Fibroblast of mammary gland (primary cell): Measurements from ENCODE around the gene KCNJ5.

ENCODE experiments used
- DNase-seq: peaks from one replicate; pipeline ENCODE4 v3.0.0-alpha.2; 2010; ENCODE audit warnings: low read depth
- H3K4me3 ChIP-seq: 2 replicates; pipeline ENCODE4 v1.5.1; 2011; ENCODE audit warnings: low read depth, mild to moderate bottlenecking, low read length, moderate library complexity; ENCODE audit not compliant: control insufficient read depth
- CTCF ChIP-seq: conservative IDR thresholded peaks from 2 replicates; pipeline ENCODE4 v1.5.1; 2011; ENCODE audit warnings: low read depth, low read length, inconsistent platforms; ENCODE audit not compliant: control insufficient read depth, insufficient read depth

KCNJ5 gene

GRCh38 chr11:128888034-128888985, 2.8 kb upstream of the KCNJ5 start:
- H3K4me3 ChIP-seq, result no peak overlapping the region
- no peak for TF ChIP-seq CTCF
- DNase-seq, result no peak

- TF ChIP-seq CTCF, result no peak
- no peak overlapping the region for H3K4me3 ChIP-seq
- no peak for DNase-seq
Observed at GRCh38 chr11:128889657-128890213, 1.4 kb upstream of the KCNJ5 start.

DNA sequence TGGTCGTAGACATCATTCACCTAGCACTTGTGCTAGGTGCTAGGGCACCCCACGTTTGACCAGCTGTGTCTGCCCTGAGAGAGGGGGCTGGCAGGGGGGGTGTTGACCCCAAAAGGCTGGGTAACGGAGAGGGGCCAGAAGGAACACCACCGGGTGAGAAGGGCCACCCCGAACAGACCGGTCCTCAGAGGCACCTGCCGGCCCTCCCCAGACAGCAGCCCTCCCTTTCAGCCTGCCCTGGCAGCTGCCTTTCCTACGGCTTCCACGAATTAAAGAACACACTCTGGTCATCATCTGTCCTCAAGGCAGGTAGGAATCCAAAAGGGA, 977 bp upstream of the KCNJ5 start:
- no peak overlapping the region for H3K4me3 ChIP-seq
- TF ChIP-seq CTCF, result no peak
- no peak for DNase-seq

- H3K4me3 ChIP-seq, result no peak overlapping the region
- no peak for TF ChIP-seq CTCF
- no peak for DNase-seq
Observed at GRCh38 chr11:128891913-128892398, 800 bp downstream of the KCNJ5 start.

DNA sequence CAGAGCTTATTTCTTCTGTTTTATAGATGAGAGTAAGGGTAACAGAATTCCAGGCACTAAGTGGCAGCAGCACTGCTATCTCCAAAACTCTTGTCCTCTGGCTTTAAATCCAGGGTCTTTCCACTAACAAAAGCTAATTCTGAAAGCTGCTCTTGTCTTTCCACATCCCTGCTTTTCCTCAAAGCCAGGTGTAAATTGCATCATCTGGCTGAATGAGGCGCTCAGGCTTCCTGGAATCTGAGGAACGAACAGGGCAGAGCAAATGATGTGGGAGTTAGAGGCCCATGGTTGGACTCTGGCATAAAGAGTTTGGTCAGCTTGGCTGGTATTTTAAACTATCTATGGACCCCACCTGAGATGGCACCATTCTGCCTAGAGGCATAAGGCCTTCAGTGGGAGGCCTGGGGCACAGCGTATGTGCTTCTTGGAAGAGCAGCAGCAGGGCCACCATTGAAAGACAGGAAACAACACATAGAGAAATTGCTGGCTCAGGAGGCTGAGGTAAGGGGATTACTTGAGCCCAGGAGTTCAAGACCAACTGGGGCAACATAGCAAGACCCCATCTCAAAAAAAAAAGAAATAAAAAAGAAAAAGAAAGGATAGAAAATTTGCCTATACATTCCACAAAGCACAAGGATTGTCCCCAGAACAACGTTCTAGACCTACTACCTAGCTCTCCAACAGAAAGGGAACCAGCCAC, 1.9 kb downstream of the KCNJ5 start:
- DNase-seq, result no peak
- no peak for TF ChIP-seq CTCF
- no peak overlapping the region for H3K4me3 ChIP-seq

DNA sequence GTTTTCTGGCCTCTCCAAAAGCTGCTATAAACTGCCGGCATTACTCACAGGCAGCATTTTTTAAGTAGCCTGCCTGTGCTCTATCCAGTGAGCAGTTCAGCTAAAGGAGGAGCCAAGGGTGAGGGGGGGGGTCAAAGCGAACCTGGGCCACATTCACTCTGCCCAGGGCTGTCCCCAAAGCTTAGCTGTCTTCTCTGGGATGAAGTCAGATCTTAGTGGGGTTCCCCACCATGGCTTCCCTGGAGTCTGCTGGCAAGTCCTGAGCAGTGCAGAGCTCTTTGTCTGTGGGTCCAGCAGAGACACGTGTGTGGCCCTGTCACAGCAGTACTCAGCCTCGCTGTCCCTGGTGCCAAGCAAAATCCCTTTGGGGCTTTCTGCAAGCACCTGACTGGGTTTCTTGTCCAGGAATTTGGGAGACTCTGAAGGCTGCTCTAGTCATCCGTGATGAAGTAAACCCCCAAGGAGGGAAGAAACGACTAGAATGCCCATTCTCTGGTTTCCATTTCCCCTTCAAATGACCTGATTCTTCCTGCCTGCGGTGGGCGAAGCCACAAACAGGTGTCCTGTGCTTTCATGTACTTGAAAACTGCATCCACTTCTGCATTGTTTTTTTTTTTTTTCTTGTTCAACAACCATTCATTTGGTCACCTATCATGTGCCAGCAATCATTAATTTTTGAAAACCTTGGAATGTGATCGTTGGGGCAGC, 2.6 kb downstream of the KCNJ5 start:
- H3K4me3 ChIP-seq, result no peak overlapping the region
- DNase-seq, result no peak
- no peak for TF ChIP-seq CTCF
